Gastroesophageal sphincter (tissue), 4 donors: ENCODE data around the gene GNAI1. TPM values are rescaled to one million over a fixed set of nuclear protein-coding genes. Genes with fewer than 3 reads are reported as not detected.
"Not testable (repeated sequence)": the region's sequence is repeated elsewhere in the genome, so short reads cannot be mapped to it uniquely, and the experiment has no call there.

Experiments used
- ATAC-seq: fragments of 150-250 bp; one replicate; pipeline ENCODE4 v1.9.1; 2016; ENCODE audit warnings: mild to moderate bottlenecking, moderate library complexity
- H3K27ac ChIP-seq, 4 donors: fragments of 200-600 bp; sonication (generic) in 3 of 4; 1 replicate in 3 of 4; 2 replicates in 1 of 4; pipeline ENCODE4 v1.5.1; 2016 to 2019
- H3K27me3 ChIP-seq: fragments of 200-600 bp; sonication (generic); one replicate; pipeline ENCODE4 v1.5.1; 2019
- H3K36me3 ChIP-seq, 2 donors: fragments of 200-600 bp; sonication (generic); one replicate each; pipeline ENCODE4 v1.5.1; 2019; ENCODE audit warnings: control low read depth in 1 of 2
- H3K4me1 ChIP-seq, 3 donors: fragments of 200-600 bp; sonication (generic); 1 replicate in 2 of 3; 2 replicates in 1 of 3; pipeline ENCODE4 v1.5.1; 2016 to 2019; ENCODE audit warnings: control low read depth in 2 of 3
- H3K4me3 ChIP-seq, 2 donors: fragments of 200-600 bp; sonication (generic); one replicate each; pipeline ENCODE4 v1.5.1; 2019; ENCODE audit warnings: mild to moderate bottlenecking in 1 of 2, moderate library complexity in 1 of 2
- H3K9me3 ChIP-seq, 3 donors: fragments of 200-600 bp; sonication (generic); one replicate each; pipeline ENCODE4 v1.5.1; 2017 to 2019; ENCODE audit warnings: control low read depth in 2 of 3
- EP300 ChIP-seq: sonication (generic); formaldehyde crosslinking; IDR thresholded peaks from one replicate; pipeline ENCODE4 v1.6.1; 2017; ENCODE audit warnings: antibody characterized with exemption, mild to moderate bottlenecking
- POLR2A ChIP-seq, 2 donors: fragments of 450-650 bp; IDR thresholded peaks; one replicate each; pipeline ENCODE4 v1.6.1; 2017; ENCODE audit warnings: antibody characterized with exemption in 2 of 2, mild to moderate bottlenecking in 2 of 2, moderate library complexity in 1 of 2
- POLR2AphosphoS5 ChIP-seq: sonication (generic); formaldehyde crosslinking; IDR thresholded peaks from one replicate; pipeline ENCODE4 v1.6.1; 2017; ENCODE audit warnings: antibody characterized with exemption
- WGBS, 2 donors: methylation state at CpG; one replicate each; pipeline ENCODE4 v1.1.5; 2018; ENCODE audit warnings: low coverage in 1 of 2; 5-methylcytosine and 5-hydroxymethylcytosine counted together
- total RNA-seq, 4 donors: library from RNA; depleted of rRNA; stranded (reverse); fragments of >200 nt; gene quantifications; one replicate each; pipeline ENCODE4 v1.1.0, GENCODE V29; 2016
- TF ChIP-seq, protein P1 (sequence below), 4 experiments: fragments of 200-600 bp in 2 of 4; fragments of 450-650 bp in 2 of 4; sonication (generic) in 1 of 4; IDR thresholded peaks; one replicate each; pipeline ENCODE4 v1.5.1; 2017 to 2019; ENCODE audit warnings: antibody characterized with exemption in 4 of 4, mild to moderate bottlenecking in 2 of 4, moderate library complexity in 2 of 4

Gene GNAI1
- total RNA-seq, 4 donors from 2014 or later = 76.8 to 136 (median 108) TPM

DNA sequence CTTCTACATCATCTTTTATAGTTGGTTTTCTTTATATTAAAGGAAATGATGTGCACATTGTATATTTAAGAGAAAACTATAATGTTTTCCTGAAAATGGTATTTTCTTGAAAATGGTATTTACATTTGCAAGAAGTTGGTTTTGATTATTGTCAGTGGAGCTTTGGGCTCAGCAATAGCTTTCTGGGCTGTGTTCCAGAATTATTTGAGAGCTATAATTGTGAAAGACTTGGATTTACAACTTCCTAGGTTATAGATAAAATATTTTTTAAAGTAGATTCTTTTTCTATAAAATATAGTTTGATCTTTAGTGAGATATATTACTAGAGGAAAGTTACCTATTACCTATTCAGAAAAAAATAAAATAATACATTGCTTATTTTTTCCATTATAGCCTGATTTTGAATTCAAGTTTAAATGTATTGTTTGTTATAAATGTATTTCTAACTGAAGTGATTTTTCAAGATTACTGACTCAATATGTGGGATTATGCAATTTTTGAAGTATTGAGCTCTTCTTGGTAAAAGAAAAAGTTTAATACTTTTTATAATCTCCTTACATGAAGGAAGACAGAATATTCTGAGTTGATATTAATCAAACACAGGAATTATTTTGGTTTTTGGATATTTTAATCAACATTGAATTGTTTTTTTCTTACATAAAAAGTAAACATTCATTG, 20.2 kb downstream of the GNAI1 start:
- H3K27ac ChIP-seq = no peak overlapping the region
- H3K4me1 ChIP-seq = peaks cover 2 to 74% (median 11%) of the 10 kb centered on the region in 3 donors
- TF ChIP-seq EP300 = no peak
- no peak for TF ChIP-seq POLR2AphosphoS5
- no peak for TF ChIP-seq POLR2A (IDR thresholded peaks at IDR 0.05)
- ATAC-seq = no peak
- H3K36me3 ChIP-seq = no peaks in the 10 kb centered on the region
- H3K9me3 ChIP-seq = no peaks in the 10 kb centered on the region
- H3K4me3 ChIP-seq = no peak overlapping the region
- H3K27me3 ChIP-seq = no peaks in the 10 kb centered on the region

DNA sequence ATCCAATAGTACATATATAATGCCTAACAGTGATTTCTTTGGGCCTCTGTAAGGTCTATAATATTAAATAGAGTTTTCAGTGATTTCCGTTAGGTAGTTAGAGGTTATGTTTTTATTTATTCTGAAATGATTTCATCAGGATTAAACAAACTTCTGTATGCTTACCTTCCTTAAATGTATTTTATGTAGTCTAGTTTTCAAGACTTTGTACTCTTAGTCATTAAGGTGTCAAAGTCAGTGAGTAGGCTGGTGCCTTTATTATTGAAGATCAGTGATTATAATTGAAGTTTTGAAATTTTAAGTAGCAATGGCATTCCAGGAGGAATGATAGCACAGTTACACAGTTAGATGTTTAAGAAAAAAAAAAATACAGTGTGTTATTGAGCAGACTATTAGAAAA, 20.7 kb downstream of the GNAI1 start:
- no peak for ATAC-seq
- Histone ChIP-seq H3K9me3 (no peaks in the 10 kb centered on the region), H3K27ac (no peak overlapping the region), H3K27me3 (no peaks in the 10 kb centered on the region), H3K36me3 (no peaks in the 10 kb centered on the region), H3K4me3 (no peak overlapping the region), H3K4me1 (peaks cover 2 to 75% (median 13%) of the 10 kb centered on the region in 3 donors)
- TF ChIP-seq EP300 = no peak
- TF ChIP-seq, protein P1, sequence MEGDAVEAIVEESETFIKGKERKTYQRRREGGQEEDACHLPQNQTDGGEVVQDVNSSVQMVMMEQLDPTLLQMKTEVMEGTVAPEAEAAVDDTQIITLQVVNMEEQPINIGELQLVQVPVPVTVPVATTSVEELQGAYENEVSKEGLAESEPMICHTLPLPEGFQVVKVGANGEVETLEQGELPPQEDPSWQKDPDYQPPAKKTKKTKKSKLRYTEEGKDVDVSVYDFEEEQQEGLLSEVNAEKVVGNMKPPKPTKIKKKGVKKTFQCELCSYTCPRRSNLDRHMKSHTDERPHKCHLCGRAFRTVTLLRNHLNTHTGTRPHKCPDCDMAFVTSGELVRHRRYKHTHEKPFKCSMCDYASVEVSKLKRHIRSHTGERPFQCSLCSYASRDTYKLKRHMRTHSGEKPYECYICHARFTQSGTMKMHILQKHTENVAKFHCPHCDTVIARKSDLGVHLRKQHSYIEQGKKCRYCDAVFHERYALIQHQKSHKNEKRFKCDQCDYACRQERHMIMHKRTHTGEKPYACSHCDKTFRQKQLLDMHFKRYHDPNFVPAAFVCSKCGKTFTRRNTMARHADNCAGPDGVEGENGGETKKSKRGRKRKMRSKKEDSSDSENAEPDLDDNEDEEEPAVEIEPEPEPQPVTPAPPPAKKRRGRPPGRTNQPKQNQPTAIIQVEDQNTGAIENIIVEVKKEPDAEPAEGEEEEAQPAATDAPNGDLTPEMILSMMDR (IDR thresholded peaks at IDR 0.05) = no peak
- TF ChIP-seq POLR2A (IDR thresholded peaks at IDR 0.05) = no peak
- no peak for TF ChIP-seq POLR2AphosphoS5
- 67 to 90% methylated on average over 1 of the region's 1 CpG for WGBS, 2 donors

DNA sequence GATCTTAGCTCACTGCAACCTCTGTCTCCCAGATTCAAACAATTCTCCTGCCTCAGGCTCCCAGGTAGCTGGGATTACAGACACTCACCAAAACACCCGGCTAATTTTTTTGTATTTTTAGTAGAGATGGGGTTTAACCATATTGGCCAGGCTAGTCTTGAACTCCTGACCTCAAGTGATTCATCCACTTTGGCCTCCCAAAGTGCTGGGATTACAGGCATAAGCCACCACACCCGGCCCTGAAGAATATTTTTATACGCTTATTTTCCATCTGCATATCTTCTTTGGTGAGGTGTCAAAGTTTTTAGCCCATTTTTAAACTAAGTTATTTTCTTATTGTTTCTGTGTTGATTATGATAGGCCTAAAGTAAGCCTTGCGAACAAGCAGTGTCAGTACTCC, 23.1 kb downstream of the GNAI1 start:
- H3K27me3 ChIP-seq, H3K4me3 ChIP-seq, H3K27ac ChIP-seq, H3K36me3 ChIP-seq, H3K9me3 ChIP-seq, ATAC-seq: not testable (repeated sequence)
- 43 to 69% methylated on average over 4 of the region's 4 CpGs for WGBS, 2 donors
- peaks cover 2 to 81% (median 10%) of the 10 kb centered on the region in 3 donors for H3K4me1 ChIP-seq

DNA sequence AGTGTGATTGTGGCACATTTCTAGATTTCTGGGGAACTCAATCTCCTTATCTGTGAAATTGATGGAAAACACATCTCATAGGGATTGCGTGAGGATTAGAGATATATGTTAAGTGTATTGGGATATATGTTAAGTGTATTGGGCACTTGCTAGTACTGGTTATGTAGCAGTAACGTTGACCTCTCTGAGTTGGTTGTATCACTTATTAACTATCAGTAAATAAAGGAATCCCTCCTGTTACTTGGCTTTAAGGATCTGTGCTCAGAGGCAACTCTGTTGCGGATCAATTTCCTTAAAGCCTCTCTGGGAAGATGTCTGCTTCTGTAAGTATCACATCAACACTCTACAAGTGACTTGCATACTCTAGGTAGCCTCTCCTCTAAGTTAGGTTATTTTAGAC, 25.2 kb downstream of the GNAI1 start:
- TF ChIP-seq POLR2A (IDR thresholded peaks at IDR 0.05) (no peak), POLR2AphosphoS5 (no peak), EP300 (no peak)
- TF ChIP-seq, protein P1 (IDR thresholded peaks at IDR 0.05) = no peak
- no peak for ATAC-seq
- H3K9me3 ChIP-seq = no peaks in the 10 kb centered on the region
- H3K27me3 ChIP-seq = no peaks in the 10 kb centered on the region
- H3K36me3 ChIP-seq = no peaks in the 10 kb centered on the region
- H3K4me3 ChIP-seq = no peak overlapping the region
- WGBS, 2 donors = 90 to 95% methylated on average over 3 of the region's 3 CpGs
- no peak overlapping the region for H3K27ac ChIP-seq
- H3K4me1 ChIP-seq = peaks cover 0 to 68% (median 3%) of the 10 kb centered on the region in 3 donors

DNA sequence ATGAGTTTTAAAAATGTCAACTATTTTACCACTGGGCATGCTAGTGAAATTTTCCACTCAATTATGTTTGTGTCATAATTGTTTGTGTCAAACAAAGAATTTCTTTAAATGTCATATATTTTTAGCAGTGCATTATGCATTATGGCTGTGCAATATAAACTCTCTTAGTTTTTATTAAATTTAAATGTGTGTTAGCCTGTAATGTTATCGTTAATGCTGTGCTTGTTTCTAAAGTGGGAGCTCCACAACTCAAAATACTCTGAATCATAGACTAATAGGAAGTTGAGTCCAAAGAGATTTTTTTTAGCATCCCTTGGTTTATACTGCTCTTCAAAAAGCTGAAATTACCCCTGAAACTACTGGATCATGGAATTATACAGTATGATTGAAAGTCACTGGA, 26.8 kb downstream of the GNAI1 start:
- ATAC-seq = no peak
- H3K9me3 ChIP-seq = no peaks in the 10 kb centered on the region
- no peaks in the 10 kb centered on the region for H3K36me3 ChIP-seq
- H3K27me3 ChIP-seq = no peaks in the 10 kb centered on the region
- peak overlapping the region in 1 of 4 donors; percentile 28 for H3K27ac ChIP-seq
- no peak for TF ChIP-seq POLR2A (IDR thresholded peaks at IDR 0.05)
- no peak overlapping the region for H3K4me3 ChIP-seq
- H3K4me1 ChIP-seq = peaks cover 0 to 72% (median 7%) of the 10 kb centered on the region in 3 donors
- WGBS, 2 donors = 20 to 25% methylated on average over 1 of the region's 1 CpG

DNA sequence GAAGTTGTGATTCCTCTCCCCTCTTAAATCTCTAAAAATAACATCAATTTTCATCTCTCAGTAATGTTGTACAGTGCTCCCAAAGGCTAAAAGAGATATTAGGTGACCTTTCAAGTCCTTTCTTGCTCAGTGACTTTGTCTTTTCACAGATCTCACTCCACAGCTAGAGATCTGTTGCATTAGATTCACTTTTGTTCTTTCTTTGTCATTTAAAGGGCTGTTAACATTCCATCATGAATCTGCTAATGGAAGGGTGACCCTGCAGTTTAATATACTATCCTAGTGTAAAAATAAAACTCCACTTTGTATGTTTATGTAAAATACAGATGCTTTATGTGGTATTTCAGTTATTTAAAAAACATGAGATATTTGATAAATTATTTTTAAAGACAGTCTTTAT, 30.5 kb downstream of the GNAI1 start:
- H3K27me3 ChIP-seq = no peaks in the 10 kb centered on the region
- H3K4me1 ChIP-seq = peaks cover 0 to 59% (median 4%) of the 10 kb centered on the region in 3 donors
- TF ChIP-seq, protein P1 (IDR thresholded peaks at IDR 0.05) = no peak
- no peak for TF ChIP-seq POLR2AphosphoS5
- no peak for TF ChIP-seq POLR2A (IDR thresholded peaks at IDR 0.05)
- TF ChIP-seq EP300 = no peak
- no peaks in the 10 kb centered on the region for H3K36me3 ChIP-seq
- H3K4me3 ChIP-seq = no peak overlapping the region
- no peak for ATAC-seq
- H3K9me3 ChIP-seq = no peaks in the 10 kb centered on the region
- H3K27ac ChIP-seq = no peak overlapping the region
